ENCODE measurements around the gene UTS2R.

DNA sequence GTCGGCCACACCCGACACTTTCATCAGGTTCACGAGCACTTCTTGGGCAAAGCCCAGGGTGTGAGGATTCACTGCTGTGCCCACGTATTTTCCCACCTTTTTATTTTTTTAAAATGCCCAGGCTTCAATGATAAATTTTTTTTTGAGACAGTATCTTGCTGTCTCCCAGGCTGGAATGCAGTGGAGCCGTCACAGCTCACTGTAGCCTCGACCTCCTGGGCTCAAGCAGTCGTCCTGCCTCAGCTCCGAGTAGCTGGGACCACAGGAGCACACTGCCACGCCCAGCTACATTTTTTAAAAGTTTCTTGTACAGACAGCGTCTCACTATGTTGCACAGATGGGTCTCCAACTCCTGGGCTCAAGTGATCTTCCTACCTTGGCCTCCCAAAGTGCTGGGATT, 17.8 kb downstream of the UTS2R start:
- TF ChIP-seq, protein P1, sequence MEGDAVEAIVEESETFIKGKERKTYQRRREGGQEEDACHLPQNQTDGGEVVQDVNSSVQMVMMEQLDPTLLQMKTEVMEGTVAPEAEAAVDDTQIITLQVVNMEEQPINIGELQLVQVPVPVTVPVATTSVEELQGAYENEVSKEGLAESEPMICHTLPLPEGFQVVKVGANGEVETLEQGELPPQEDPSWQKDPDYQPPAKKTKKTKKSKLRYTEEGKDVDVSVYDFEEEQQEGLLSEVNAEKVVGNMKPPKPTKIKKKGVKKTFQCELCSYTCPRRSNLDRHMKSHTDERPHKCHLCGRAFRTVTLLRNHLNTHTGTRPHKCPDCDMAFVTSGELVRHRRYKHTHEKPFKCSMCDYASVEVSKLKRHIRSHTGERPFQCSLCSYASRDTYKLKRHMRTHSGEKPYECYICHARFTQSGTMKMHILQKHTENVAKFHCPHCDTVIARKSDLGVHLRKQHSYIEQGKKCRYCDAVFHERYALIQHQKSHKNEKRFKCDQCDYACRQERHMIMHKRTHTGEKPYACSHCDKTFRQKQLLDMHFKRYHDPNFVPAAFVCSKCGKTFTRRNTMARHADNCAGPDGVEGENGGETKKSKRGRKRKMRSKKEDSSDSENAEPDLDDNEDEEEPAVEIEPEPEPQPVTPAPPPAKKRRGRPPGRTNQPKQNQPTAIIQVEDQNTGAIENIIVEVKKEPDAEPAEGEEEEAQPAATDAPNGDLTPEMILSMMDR (IDR thresholded peaks at IDR 0.05), result no peak
- TF ChIP-seq POLR2A (IDR thresholded peaks at IDR 0.05) (no peak), POLR2AphosphoS5 (IDR thresholded peaks at IDR 0.05) (no peak), EP300 (IDR thresholded peaks at IDR 0.05) (no peak)
